Activated B cell treated with CpG ODN at 0.5 μM for 24 hours (primary cell): ENCODE results near the gene MX1. TPM values are rescaled to one million over a fixed set of nuclear protein-coding genes. Genes with fewer than 3 reads are reported as not detected.
"Not testable (repeated sequence)": the region's sequence is repeated elsewhere in the genome, so short reads cannot be mapped to it uniquely, and the experiment has no call there.

Source experiments
- ATAC-seq: fragments of 200-7000 bp; cut with Tn5 transposase; one replicate; pipeline ENCODE4 v1.10.0; 2021; ENCODE audit warnings: low read depth, mild to moderate bottlenecking, moderate library complexity
- CTCF ChIA-PET: fragments of 350-600 bp; sonication (Branson Sonifier 250); formaldehyde crosslinking; loops from one replicate; lab custom pipeline; 2021; ENCODE audit warnings: antibody characterized with exemption; lab: Charles Lee
- POLR2A ChIA-PET: fragments of 350-600 bp; sonication (Branson Sonifier 250); formaldehyde crosslinking; loops from one replicate; lab custom pipeline; 2021; ENCODE audit warnings: antibody characterized with exemption; lab: Charles Lee
- DNase-seq: peaks from one replicate; pipeline ENCODE4 v3.0.0; 2022
- H3K27ac Mint-ChIP-seq: one replicate; pipeline ENCODE4 v1.8.0; 2020; ENCODE audit warnings: mixed read lengths
- H3K27me3 Mint-ChIP-seq: one replicate; pipeline ENCODE4 v1.8.0; 2021; ENCODE audit warnings: mixed read lengths
- H3K36me3 Mint-ChIP-seq: one replicate; pipeline ENCODE4 v1.8.0; 2021; ENCODE audit warnings: low read depth, mixed read lengths
- H3K4me1 Mint-ChIP-seq: one replicate; pipeline ENCODE4 v1.8.0; 2021; ENCODE audit warnings: mixed read lengths
- H3K4me3 Mint-ChIP-seq: one replicate; pipeline ENCODE4 v1.8.0; 2020; ENCODE audit warnings: mild to moderate bottlenecking, mixed read lengths
- H3K9me3 Mint-ChIP-seq: one replicate; pipeline ENCODE4 v1.8.0; 2020; ENCODE audit warnings: mixed read lengths
- CTCF ChIP-seq: fragments of 200-600 bp; IDR thresholded peaks from one replicate; pipeline ENCODE4 v1.8.0; 2022; ENCODE audit warnings: antibody characterized with exemption, mild to moderate bottlenecking
- intact Hi-C: fragments of 100-400 bp; cut with micrococcal nuclease; formaldehyde crosslinking; loops from one replicate; pipeline ENCODE4 v1.15.1; 2024
- total RNA-seq: library from RNA; stranded (reverse); gene quantifications from 2 replicates; pipeline ENCODE4 v1.2.3, GENCODE V29; 2022

Gene MX1
- total RNA-seq, 1 donor from 2014 or later, result 64.2 TPM

GRCh38 chr21:41411449-41412089 lies 14.5 kb upstream of the MX1 start:
- no peaks in the 10 kb centered on the region for H3K27me3 Mint-ChIP-seq
- H3K9me3 Mint-ChIP-seq, result peaks cover 13% of the 10 kb centered on the region
- DNase-seq, result no peak
- POLR2A ChIA-PET, result interaction anchor here (1.1 kb wide), 1 partner anchor 19 kb away, joined by 3 read pairs; no protein-coding TSS in a partner anchor
- ATAC-seq, result peak; percentile 31
- peaks cover 38% of the 10 kb centered on the region for H3K36me3 Mint-ChIP-seq
- H3K27ac Mint-ChIP-seq, result no peak overlapping the region
- TF ChIP-seq CTCF, result no peak
- intact Hi-C loops, result no loop called here
- H3K4me1 Mint-ChIP-seq, result peaks cover 5% of the 10 kb centered on the region
- CTCF ChIA-PET, result interaction anchor here (0.6 to 3.0 kb wide), 2 partner anchors 49 to 128 kb away, joined by 3 to 10 read pairs; no protein-coding TSS in a partner anchor
- no peak overlapping the region for H3K4me3 Mint-ChIP-seq

GRCh38 chr21:41417505-41417904 lies 8.5 kb upstream of the MX1 start:
- Mint-ChIP-seq H3K27ac (peak overlapping the region; percentile 30), H3K4me1 (peaks cover 36% of the 10 kb centered on the region)
- ATAC-seq, H3K9me3 Mint-ChIP-seq, H3K27me3 Mint-ChIP-seq, intact Hi-C loops, H3K36me3 Mint-ChIP-seq, H3K4me3 Mint-ChIP-seq, DNase-seq: not testable (repeated sequence)
- ChIA-PET CTCF (interaction anchor here (1.4 kb wide), 1 partner anchor 135 kb away, joined by 3 read pairs; no protein-coding TSS in a partner anchor), POLR2A (interaction anchor here (1.1 to 1.6 kb wide), 2 partner anchors 8 to 182 kb away, joined by 3 read pairs; no protein-coding TSS in a partner anchor)

- DNase-seq (no peak), ATAC-seq (no peak)
- H3K27me3 Mint-ChIP-seq, result no peaks in the 10 kb centered on the region
- peaks cover 45% of the 10 kb centered on the region for H3K4me1 Mint-ChIP-seq
- intact Hi-C loops, result loop anchor here (2.0 kb wide), 1 partner anchor 14 kb away; no protein-coding TSS in a partner anchor
- no peaks in the 10 kb centered on the region for H3K36me3 Mint-ChIP-seq
- POLR2A ChIA-PET, result interaction anchor here (1.6 kb wide), 1 partner anchor 183 kb away, joined by 3 read pairs; no protein-coding TSS in a partner anchor
- TF ChIP-seq CTCF, result no peak
- H3K27ac Mint-ChIP-seq, result peak overlapping the region; percentile 63
- H3K9me3 Mint-ChIP-seq, result peaks cover under 1% of the 10 kb centered on the region
- no peak overlapping the region for H3K4me3 Mint-ChIP-seq
- CTCF ChIA-PET, result interaction anchor here (1.1 to 1.4 kb wide), 2 partner anchors 134 to 135 kb away, joined by 3 read pairs; no protein-coding TSS in a partner anchor
These were observed 7.6 kb upstream of the MX1 start for GRCh38 chr21:41418393-41418792.

- peaks cover 53% of the 10 kb centered on the region for H3K4me1 Mint-ChIP-seq
- DNase-seq (no peak), ATAC-seq (no peak)
- intact Hi-C loops, result loop anchor here (2.0 kb wide), 1 partner anchor 14 kb away; no protein-coding TSS in a partner anchor
- no peaks in the 10 kb centered on the region for H3K9me3 Mint-ChIP-seq
- no peak for TF ChIP-seq CTCF
- no peaks in the 10 kb centered on the region for H3K27me3 Mint-ChIP-seq
- ChIA-PET CTCF (interaction anchor here (1.1 kb wide), 2 partner anchors 134 to 136 kb away, joined by 3 to 4 read pairs; no protein-coding TSS in a partner anchor), POLR2A (interaction anchor here (1.6 kb wide), 1 partner anchor 184 kb away, joined by 3 read pairs; no protein-coding TSS in a partner anchor)
- no peak overlapping the region for H3K4me3 Mint-ChIP-seq
- H3K27ac Mint-ChIP-seq, result no peak overlapping the region
- H3K36me3 Mint-ChIP-seq, result no peaks in the 10 kb centered on the region
These were observed 6.9 kb upstream of the MX1 start for GRCh38 chr21:41418956-41419680.

GRCh38 chr21:41419921-41420862 lies 5.8 kb upstream of the MX1 start:
- Mint-ChIP-seq H3K9me3 (no peaks in the 10 kb centered on the region), H3K4me1 (peaks cover 61% of the 10 kb centered on the region), H3K4me3 (peak overlapping the region; percentile 81), H3K36me3 (no peaks in the 10 kb centered on the region), H3K27ac (peak overlapping the region; percentile 82), H3K27me3 (no peaks in the 10 kb centered on the region)
- no peak for TF ChIP-seq CTCF
- intact Hi-C loops, result loop anchor here (1.0 to 2.0 kb wide), 2 partner anchors 13 to 51 kb away; no protein-coding TSS in a partner anchor
- DNase-seq, result peak; percentile 47
- ChIA-PET CTCF (interaction anchor here (1.1 kb wide), 1 partner anchor 137 kb away, joined by 4 read pairs; no protein-coding TSS in a partner anchor), POLR2A (no interaction called here)
- peak; percentile 93 for ATAC-seq

- H3K4me1 Mint-ChIP-seq, result peaks cover 69% of the 10 kb centered on the region
These were observed 5.0 kb upstream of the MX1 start for GRCh38 chr21:41420998-41421397.

More at GRCh38 chr21:41420998-41421397, 5.0 kb upstream of the MX1 start:
- Mint-ChIP-seq H3K27ac (peak overlapping the region; percentile 76), H3K4me3 (peak overlapping the region; percentile 81)
- H3K9me3 Mint-ChIP-seq, H3K36me3 Mint-ChIP-seq, DNase-seq, H3K27me3 Mint-ChIP-seq, POLR2A ChIA-PET, ATAC-seq, CTCF ChIA-PET: not testable (repeated sequence)
- intact Hi-C loops, result loop anchor here (1.0 kb wide), 1 partner anchor 52 kb away; no protein-coding TSS in a partner anchor
